WI38 (cell line): ENCODE results near the gene COL4A6.

Experiments used
- H3K4me3 ChIP-seq: 2 replicates; pipeline ENCODE4 v1.5.1; 2011; ENCODE audit warnings: low read depth, mild to moderate bottlenecking, control low read depth, low read length
- CTCF ChIP-seq: IDR thresholded peaks from 2 replicates; pipeline ENCODE4 v1.5.1; 2012; ENCODE audit warnings: low read depth, mild to moderate bottlenecking, control low read depth, low read length

COL4A6 gene

GRCh38 chrX:108198420-108198819 is 239.8 kb downstream of the COL4A6 start:
- TF ChIP-seq CTCF: no peak
- no peak overlapping the region for H3K4me3 ChIP-seq

- no peak overlapping the region for H3K4me3 ChIP-seq
- no peak for TF ChIP-seq CTCF
These were observed 251.4 kb downstream of the COL4A6 start for GRCh38 chrX:108186811-108187210.

DNA sequence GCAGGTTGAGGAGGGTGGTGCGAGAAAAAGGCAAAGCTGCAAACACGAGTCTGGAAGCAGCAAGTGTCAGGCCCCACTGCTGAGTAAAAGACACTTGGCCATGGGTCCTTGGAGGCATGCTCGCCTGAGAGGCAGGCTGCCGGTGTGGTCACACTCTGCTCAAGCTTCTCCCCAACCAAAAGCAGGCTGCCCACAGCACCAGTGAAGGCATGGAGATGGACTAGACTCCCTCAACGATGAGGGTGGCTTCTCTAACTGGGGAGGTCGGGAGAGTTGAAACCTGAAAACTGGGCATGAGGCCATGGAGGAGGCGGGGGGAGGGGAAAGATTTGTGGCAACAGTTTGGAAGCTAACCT is 260.1 kb downstream of the COL4A6 start:
- H3K4me3 ChIP-seq: no peak overlapping the region
- TF ChIP-seq CTCF: no peak

DNA sequence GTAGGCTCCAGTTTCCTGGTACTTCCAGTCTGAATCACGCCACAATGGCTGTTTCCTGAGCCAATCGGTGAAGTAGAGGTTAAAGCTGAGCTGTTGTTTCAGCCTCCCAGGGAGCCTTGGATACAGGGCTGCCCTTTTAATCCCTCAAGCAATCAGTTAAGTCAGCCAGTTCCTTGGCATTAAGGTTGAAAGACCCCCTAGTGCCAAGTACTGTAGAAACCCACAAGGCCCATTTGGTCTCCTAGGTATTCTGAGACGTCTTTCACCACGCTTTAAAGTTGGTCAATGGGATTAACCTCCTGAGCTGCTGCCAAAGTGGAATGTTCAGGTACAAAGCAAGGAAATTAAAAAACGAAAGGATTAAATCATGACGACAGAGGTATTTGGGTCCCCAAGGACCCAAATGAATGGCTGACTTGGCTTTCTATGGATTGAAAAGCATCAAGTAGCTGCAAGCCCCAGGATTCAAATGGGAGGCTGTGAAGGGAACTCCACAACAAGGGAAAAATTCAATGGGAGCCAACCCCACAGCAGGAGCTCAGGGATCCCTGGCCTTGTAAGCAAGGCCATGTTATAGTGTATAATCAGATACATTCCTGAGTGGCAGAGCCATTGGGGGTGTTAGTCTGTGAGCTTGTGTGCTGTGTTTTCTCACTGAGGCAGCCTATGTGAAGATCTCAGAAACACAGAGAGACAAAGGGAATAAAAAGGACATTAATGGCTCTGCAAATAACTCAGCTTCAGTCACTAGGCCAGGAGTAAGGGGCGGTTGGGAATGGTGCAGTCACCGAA is 260.7 kb downstream of the COL4A6 start:
- no peak overlapping the region for H3K4me3 ChIP-seq
- no peak for TF ChIP-seq CTCF

DNA sequence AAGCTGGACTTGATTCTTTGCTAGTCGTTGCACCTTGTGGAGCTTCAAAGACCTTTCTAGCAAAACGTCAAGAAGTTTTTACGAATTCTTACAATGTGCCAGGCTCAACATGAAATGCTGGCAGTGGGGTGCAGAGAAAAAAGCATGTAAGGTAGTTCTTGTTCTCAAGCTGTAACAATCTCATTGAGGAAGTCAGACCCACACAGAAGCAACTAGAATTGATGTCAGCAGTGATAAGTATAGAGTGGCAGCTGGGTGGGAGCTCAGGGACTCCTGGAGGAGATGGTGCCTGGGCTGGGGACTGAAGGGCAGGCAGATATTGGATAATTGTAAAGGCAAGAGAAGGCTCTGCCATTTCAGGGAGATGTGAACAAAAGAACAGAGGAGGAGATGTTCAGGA is 264.3 kb downstream of the COL4A6 start:
- H3K4me3 ChIP-seq: no peak overlapping the region
- no peak for TF ChIP-seq CTCF

DNA sequence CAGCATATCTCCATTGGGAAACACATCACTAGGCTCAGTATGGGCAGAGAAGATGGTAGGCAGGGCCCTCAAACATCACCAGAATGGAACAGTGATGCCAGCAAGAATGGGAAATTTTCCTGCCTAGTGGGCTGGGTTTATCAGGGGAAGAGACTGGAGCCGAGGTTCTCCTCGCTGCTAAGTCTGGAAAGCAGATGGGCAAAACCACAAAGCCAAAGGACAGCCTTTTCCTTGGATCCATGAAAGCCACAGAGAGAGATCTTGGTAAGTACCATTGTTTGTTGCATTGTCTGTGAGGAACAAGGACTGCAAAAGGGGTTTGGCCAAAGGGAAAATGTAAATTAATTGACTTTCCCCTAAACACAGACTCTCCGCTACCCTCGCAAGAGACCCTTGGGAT is 266.6 kb downstream of the COL4A6 start:
- H3K4me3 ChIP-seq: no peak overlapping the region

More for the DNA sequence above, 266.6 kb downstream of the COL4A6 start:
- TF ChIP-seq CTCF: no peak
